ENCODE measurements around the gene PRRX2.

- TF ChIP-seq PATZ1 (CRISPR knock-in tag; IDR thresholded peaks at IDR 0.05; ENCODE audit: borderline replicate concordance) (no peak), POU6F1 (CRISPR knock-in tag; IDR thresholded peaks at IDR 0.05; ENCODE audit: borderline replicate concordance, low read depth) (no peak), ZFP3 (CRISPR knock-in tag; IDR thresholded peaks at IDR 0.05) (no peak), CREB5 (CRISPR knock-in tag; IDR thresholded peaks at IDR 0.05; ENCODE audit: low read depth) (no peak)
Measured at GRCh38 chr9:129694243-129694646, 28.8 kb downstream of the PRRX2 start.
